ENCODE measurements around the gene FBXW8. TPM values are rescaled to one million over a fixed set of nuclear protein-coding genes. Genes with fewer than 3 reads are reported as not detected.

Gene FBXW8
- total RNA-seq, 2 donors from 2014 or later = 3.1 to 7.4 TPM

- Mint-ChIP-seq H3K9me3 (no peaks in the 10 kb centered on the region), H3K36me3 (no peaks in the 10 kb centered on the region), H3K27ac (no peak overlapping the region)
- DNase-seq (ENCODE audit: low spot score in 2 of 2) (no peak), ATAC-seq (no peak)
These were observed 162.2 kb downstream of the FBXW8 start for GRCh38 chr12:117072736-117073490.

- Mint-ChIP-seq H3K36me3 (no peaks in the 10 kb centered on the region), H3K27ac (no peak overlapping the region), H3K9me3 (no peaks in the 10 kb centered on the region)
- no peak for ATAC-seq
- no peak for DNase-seq (ENCODE audit: low spot score in 2 of 2)
These were observed 162.9 kb downstream of the FBXW8 start for GRCh38 chr12:117073611-117074010.

GRCh38 chr12:117076410-117077372 is 165.9 kb downstream of the FBXW8 start:
- Mint-ChIP-seq H3K36me3 (no peaks in the 10 kb centered on the region), H3K9me3 (no peaks in the 10 kb centered on the region), H3K27ac (no peak overlapping the region)
- DNase-seq (ENCODE audit: low spot score in 2 of 2) (no peak), ATAC-seq (peak; percentile 29 to 30)

- DNase-seq (ENCODE audit: low spot score in 2 of 2) (no peak), ATAC-seq (no peak)
- Mint-ChIP-seq H3K36me3 (no peaks in the 10 kb centered on the region), H3K27ac (no peak overlapping the region), H3K9me3 (no peaks in the 10 kb centered on the region)
These were observed 168.7 kb downstream of the FBXW8 start for GRCh38 chr12:117079487-117079886.

- H3K9me3 Mint-ChIP-seq = no peaks in the 10 kb centered on the region
- DNase-seq (ENCODE audit: low spot score in 2 of 2) = no peak
- no peaks in the 10 kb centered on the region for H3K36me3 Mint-ChIP-seq
- no peak overlapping the region for H3K27ac Mint-ChIP-seq
- ATAC-seq = no peak
These were observed 170.0 kb downstream of the FBXW8 start for GRCh38 chr12:117080661-117081144.

Other genes starting within 250 kb of the FBXW8 start
- gene SPRING1, start 172.9 kb upstream of the FBXW8 start, total RNA-seq = 10 to 100 TPM; 20.2 to 32.4 TPM
- gene RNFT2, start 172.6 kb upstream of the FBXW8 start, total RNA-seq = 10 to 100 TPM; 14.9 to 25.5 TPM
- gene HRK, start 29.5 kb upstream of the FBXW8 start, total RNA-seq = not detected
- gene TESC, start 188.5 kb downstream of the FBXW8 start, total RNA-seq = 10 to 100 TPM in 1 of 2 donors, 1 to 10 TPM in 1; 9.0 to 22.7 TPM

Data from activated naive CD4-positive, alpha-beta T cell treated with anti-CD3 and anti-CD28 coated beads, Interleukin-2, amount 50 U/mL, for 72 hours (primary cell).